Mucosa of gallbladder (tissue), 1 donor: ENCODE data around the gene KCNJ18. TPM values are rescaled to one million over a fixed set of nuclear protein-coding genes. Genes with fewer than 3 reads are reported as not detected.
"Not testable (repeated sequence)": the region's sequence is repeated elsewhere in the genome, so short reads cannot be mapped to it uniquely, and the experiment has no call there.

Source experiments
- DNase-seq: peaks from one replicate; pipeline ENCODE4 v3.0.0-alpha.2; 2020; ENCODE audit warnings: low spot score
- total RNA-seq: library from RNA; stranded (reverse); gene quantifications from one replicate; pipeline ENCODE4 v1.2.1, GENCODE V29; 2021
- donor health status: DM: no; HTN: no; CAD: no.

The KCNJ18 gene
- total RNA-seq, 1 donor from 2014 or later, result not detected

DNA sequence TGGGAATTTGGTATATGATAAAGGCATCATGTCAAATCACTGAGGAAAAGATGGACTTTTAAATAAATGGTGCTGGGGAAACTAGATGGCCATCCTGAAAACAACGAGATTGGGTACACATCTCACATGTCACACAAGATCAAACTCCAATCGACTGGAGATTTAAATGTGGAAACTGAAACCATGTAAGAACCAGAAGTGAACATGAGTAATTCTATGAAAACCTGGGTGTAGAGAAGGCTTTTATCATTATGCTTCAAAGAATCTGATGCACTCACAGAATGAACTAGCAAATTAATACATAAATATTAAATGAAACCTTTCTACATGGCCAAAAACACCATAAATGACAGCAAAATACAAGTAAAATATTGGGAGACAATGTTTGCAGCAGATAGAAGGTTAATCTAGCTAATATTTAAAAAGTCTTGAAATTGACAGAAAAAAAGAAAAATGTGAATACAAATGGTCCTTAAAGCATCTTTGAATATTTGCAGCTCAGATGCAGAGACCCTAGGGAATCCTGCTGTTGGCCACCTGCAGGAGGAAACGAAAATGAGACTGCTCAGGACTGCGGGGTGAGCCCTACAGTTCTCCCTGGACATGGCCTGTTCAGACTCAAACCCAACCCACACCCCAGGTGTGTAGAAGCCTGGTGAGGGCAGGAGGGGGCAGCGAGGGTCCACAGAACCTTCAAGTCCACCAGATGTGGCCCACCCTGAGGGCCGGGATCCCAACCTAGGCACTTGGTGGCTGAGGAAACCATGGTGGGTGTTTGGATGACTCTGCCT, 32.1 kb downstream of the KCNJ18 start:
- not testable (repeated sequence) for DNase-seq

DNA sequence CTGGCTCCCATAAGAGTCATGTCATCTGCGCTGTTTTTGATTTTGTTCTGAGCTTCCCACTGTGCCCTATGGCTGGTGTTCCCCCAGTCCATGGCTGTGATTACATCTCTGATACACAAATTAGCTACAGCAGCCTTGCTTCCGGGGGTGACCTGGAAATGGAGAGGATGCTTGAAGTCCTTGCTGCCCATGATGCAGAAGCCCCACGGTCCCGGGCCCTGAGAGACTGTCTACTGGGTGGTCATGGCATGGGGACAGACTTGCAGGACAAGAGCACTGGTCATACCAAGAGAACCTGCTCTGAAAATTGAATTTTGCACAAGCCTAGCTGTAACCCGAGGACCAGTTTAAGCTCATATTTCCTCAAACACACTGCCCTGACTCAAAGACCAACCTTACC, 38.8 kb downstream of the KCNJ18 start:
- DNase-seq, result not testable (repeated sequence)

- DNase-seq, result not testable (repeated sequence)
Measured at GRCh38 chr17:21733931-21734330, 41.6 kb downstream of the KCNJ18 start.

DNA sequence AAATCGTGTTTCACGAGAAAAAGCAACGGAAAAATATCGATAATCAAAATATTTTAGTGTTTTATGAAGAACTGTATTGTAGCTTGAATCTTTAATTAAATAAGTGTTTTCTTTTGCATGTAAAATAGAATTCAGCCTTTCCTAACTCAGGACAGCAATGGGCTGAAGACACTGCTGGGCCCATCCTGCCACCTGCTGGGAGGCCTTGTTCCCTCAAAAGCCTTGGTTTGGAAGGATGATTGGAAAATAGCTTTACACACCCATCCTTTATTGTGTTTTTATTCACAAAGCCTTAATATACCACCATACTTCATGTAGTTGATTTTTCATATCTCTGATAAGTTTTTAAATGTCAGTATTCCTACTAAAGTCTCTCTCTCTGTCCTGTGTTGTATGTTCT, 43.5 kb downstream of the KCNJ18 start:
- not testable (repeated sequence) for DNase-seq

DNA sequence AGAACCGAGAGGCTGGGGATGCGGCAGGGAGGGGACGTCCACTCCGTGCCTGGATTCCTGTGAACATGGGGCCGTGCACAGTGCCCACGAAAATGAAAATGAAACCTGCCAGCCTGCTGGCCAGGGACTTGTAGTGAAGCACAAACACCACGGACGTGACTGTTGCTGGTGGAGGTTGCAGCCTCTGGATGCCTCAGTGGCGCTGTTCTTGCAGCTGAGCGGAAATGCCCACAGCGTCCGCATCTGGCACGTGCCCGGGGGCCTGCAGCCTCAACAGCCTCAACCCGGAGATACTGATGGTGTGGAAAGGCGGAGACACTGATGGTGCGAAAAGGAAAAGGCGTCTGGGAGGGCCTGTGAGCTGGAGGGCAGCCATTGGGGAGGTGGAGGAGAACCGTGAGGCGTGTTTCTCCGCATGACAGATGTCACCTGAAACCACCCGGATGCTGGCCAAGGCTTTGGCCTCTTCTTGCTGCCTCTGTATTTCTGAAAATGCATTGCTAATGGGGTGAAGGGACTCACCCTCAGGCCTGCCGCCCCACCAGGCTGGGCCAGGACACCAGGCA, 44.8 kb downstream of the KCNJ18 start:
- not testable (repeated sequence) for DNase-seq

- DNase-seq, result not testable (repeated sequence)
Measured at GRCh38 chr17:21738241-21738640, 45.9 kb downstream of the KCNJ18 start.

- DNase-seq, result not testable (repeated sequence)
Measured at GRCh38 chr17:21738877-21739474, 46.7 kb downstream of the KCNJ18 start.

- not testable (repeated sequence) for DNase-seq
Measured at GRCh38 chr17:21739485-21739884, 47.2 kb downstream of the KCNJ18 start.

GRCh38 chr17:21740836-21741235, 48.5 kb downstream of the KCNJ18 start:
- DNase-seq, result not testable (repeated sequence)

DNA sequence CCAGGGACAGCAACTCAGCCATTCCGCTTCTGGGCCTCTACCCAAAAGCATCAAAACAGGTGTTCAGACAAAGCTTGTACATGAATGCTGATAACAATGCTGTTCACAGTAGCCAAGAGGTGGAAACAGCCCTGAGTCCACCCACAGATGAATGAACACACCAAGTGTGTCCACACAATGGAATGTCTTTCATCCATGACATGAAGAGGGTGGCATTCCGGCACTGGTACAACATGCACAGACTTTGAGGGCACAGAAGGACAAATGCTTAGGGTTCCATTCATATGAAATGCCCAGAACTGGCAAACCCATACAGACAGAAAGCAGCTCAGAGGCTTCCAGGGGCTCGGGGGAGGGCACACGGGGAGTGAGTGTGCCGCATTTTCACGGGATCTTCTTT, 49.2 kb downstream of the KCNJ18 start:
- not testable (repeated sequence) for DNase-seq

DNA sequence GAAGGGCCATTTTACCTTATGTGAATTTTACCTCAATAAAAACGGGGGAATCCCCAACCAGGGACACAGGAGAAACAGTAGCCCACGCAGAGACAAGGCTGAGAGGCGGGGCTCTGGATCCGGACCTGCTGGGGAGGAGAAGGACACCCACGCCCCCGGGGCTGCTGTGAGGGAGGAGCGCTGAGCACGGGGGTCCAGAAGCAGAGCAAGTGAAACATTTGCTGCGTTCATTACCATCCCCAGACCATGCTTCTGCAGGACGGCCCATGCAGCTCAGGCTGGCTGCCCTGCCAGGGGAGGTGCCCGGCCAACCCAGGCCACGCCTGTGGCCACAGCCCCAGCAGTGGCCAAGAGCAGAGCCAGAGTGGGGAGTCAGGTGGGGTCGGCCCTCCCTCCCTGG, 50.0 kb downstream of the KCNJ18 start:
- DNase-seq, result no peak

- not testable (repeated sequence) for DNase-seq
Measured at GRCh38 chr17:21744151-21744550, 51.8 kb downstream of the KCNJ18 start.

DNA sequence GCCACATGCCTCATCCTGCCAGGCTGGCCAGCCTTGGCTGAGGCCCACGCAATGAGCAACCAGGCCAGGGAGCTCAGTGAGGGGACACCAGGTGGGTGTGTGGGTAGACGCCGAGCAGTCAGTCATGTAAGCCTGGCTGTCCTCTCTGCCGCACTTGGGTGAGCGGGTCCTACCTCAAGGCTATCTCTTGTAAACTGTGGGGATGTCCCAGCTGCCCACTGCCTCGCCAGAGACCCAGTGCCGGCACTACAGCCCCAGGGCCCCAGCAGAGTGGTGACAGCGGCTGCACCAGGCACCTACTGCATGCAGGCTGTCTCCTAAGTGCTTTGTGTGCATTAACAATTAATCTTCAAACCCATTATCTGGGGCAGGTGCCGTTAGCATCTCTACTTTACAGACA, 52.3 kb downstream of the KCNJ18 start:
- DNase-seq, result not testable (repeated sequence)

GRCh38 chr17:21745385-21746054, 53.2 kb downstream of the KCNJ18 start:
- DNase-seq, result not testable (repeated sequence)

DNA sequence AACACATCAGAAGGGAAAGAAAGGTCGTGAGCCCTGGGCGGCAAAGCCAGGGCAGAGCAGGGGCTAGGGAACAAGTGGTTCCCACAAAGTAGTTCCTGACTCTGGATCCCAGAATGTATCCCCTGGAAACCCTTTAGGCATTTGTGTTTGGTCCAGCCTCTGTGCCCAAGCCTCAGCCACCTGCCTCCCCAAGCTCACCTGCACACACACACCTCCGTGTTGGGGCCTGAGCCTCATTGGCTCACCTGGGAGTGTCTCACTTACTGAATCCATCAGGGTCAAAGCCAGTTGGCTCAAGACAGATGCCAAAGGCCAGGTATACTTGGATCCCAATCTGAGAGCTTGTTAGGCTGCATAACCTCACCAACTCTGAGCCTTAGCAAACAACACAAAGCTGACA, 54.1 kb downstream of the KCNJ18 start:
- DNase-seq, result not testable (repeated sequence)

DNA sequence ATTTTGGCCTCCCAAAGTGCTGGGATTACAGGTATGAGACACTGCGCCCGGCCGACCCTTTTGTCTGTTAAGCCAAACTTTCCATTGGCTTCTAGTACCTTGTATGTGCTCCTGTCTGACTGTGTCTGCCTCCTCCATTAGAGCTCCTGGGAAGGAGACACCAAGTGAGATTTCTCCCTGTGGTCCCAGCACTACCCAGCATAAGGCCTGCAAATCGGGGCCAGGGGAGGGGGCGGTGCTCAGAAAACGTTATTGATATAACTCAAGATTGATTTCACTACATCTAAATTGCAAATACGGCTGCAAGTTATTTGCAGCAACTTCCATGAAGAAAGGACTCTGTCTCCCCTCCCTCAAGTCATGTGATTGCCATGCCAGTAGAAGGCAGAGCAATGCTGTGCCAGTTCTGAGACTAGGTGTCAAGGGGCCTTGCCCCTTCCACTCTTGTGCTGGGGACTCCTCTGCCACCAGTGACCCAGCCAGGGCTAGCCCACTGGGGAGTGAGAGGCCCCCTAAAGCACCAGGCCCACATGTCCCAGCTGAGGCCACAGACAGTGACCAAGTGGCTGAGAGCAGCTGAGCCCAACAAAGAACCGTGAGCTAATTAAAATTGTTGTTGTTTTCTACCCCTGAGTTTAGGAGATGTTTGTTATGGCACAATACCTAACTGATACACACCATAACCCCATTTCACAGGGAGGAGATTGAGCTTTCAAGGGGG, 55.0 kb downstream of the KCNJ18 start:
- DNase-seq, result not testable (repeated sequence)

DNA sequence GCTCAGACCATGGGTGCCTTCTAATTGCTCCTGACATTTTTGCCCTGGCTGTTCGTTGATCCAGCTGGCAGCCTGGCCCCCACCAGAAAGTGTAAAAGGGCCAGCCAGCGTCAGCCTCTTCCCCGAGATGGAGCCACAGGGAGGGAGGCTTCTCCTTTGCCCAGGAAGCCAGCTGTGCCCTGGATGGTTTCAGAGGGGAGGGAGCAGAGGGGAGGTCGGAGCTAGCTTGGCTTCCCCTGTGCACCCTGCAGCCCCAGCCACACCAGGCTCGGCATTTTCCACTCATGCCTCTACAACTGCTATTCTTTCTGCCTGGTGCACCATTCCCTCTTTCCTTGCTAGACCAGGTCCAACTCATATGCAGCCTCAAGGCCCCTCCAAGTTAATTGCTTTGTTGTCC, 56.4 kb downstream of the KCNJ18 start:
- DNase-seq, result not testable (repeated sequence)

GRCh38 chr17:21749696-21750531, 57.6 kb downstream of the KCNJ18 start:
- DNase-seq, result not testable (repeated sequence)

GRCh38 chr17:21751111-21751510, 58.8 kb downstream of the KCNJ18 start:
- DNase-seq, result not testable (repeated sequence)
